Stimulated activated CD8-positive, alpha-beta memory T cell treated with anti-CD3 and anti-CD28 coated beads, Interleukin-15, amount 100 ng/mL, for 1 hour (primary cell): ENCODE data around the gene LIN7A.
"Not testable (repeated sequence)": the region's sequence is repeated elsewhere in the genome, so short reads cannot be mapped to it uniquely, and the experiment has no call there.

Experiments used
- DNase-seq: peaks from one replicate; pipeline ENCODE4 v3.0.0-alpha.2; 2020; ENCODE audit warnings: low read depth

Gene LIN7A

DNA sequence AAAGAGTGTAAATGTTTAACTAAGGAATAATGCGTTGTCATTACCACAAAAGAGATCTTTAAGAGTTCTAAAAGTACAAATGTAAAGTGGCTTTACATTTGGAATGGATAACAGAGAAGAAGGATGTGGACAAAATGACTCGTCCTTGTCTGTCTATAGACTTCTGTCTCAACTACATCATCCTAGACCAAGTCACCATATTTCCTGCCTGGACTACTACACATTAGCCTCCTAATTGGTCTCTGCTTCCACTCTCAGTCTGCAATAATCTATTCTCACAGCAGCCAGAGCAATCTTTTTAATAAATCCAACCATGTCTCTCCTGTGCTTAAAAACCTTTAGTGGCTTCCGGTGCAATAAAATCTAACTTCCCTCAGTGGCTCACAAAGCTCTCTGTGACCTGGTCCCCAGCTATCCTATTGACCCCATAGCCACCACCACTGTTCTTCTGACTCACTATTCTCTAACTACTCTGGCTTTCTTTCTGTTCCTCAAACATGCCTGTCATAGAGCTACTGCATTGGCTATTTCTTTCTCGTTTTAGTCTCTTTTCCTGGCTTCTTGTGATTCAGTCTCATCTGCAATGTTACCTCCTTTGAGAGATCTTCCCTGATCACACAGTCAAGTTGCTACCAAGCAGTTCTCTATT lies 130.0 kb downstream of the LIN7A start:
- no peak for DNase-seq

DNA sequence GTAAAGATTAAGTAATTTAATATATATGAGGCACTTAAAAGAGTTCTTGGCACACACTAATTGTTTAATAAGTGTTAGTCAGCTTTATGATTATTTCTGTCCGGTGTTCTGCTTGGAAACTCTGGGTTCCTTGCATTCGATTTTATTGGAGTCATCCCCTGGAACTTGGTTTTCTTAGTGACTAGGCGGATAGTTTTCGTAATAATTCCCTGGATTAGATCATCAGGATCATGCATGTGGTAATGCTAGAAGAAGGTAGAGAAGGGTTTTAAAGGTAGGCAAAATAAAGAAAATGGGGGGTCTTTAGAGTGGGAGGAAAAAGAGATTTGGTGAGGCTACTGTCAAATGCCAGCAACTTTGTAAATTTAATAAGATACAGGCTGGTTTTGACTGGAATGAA lies 132.6 kb downstream of the LIN7A start:
- no peak for DNase-seq

DNA sequence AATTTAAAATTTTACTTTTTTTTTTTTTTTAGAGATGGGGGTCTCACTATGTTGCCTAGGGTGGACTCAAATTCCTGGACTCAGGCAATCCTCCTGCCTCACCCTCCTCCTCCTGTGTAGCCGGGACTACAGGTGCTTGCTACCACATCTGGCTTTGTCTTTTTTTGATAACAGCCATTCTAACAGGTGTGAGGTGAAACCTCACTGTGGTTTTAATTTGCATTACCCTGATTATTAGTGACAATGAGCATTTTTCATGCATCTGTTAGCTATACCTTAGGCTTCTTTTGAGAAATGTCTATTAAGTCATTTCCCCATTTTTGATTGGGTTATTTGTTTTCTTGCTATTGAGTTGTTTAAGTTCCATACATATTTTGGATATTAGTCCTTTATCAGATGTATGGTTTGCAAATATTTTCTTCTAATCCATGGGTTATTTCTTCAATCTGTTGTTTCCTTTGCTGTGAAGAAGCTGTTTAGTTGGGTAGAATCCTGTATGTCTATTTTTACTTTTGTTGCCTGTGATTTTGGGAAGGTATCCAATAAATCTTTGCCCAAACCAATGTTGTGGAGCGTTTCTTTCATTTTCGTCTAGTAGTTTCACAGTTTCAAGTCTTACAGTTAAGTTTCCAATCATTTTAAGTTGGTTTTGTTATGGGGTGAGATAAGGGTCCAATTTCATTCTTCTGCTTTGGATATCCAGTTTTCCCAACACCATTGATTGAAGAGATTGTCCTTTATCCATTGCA lies 134.9 kb downstream of the LIN7A start:
- no peak for DNase-seq

- no peak for DNase-seq
Observed at GRCh38 chr12:80798281-80798680, 139.5 kb downstream of the LIN7A start.

DNA sequence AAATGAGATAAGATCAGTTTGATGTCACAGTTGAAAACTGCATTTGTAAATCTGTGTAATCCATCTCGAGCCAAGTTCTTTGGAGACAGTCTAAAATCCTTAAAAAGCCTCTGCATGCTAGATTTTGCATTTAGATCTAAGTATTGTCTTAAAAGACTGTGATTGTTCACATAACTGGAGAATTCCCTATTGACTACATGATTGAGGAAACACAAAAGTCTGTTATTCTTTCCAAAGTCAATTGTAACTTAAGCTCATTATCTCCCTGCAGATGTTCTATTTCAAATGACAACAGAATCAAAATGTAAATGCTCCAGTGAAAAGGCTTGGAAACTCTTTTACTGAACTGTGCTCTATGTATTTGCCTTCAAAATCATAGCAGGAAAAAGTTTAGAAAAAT lies 143.2 kb downstream of the LIN7A start:
- no peak for DNase-seq

DNA sequence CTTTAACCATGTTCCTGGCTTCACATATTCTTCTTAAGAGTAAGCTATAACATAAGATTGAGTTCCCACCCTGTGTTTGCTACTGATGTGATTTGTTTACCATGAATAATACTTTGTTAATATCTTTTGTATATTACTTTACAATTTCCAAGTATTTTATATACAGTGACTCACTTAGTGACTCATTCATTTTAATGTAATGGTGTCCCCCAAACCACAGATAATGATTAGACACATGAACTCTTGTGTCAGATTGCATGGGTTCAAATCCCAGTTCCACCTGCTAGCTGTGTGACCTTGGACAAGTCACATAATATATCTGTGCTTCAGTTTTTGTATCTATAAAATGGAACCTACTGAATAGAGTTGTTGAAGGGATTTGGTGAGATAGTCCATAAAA lies 144.9 kb downstream of the LIN7A start:
- DNase-seq, result no peak

DNA sequence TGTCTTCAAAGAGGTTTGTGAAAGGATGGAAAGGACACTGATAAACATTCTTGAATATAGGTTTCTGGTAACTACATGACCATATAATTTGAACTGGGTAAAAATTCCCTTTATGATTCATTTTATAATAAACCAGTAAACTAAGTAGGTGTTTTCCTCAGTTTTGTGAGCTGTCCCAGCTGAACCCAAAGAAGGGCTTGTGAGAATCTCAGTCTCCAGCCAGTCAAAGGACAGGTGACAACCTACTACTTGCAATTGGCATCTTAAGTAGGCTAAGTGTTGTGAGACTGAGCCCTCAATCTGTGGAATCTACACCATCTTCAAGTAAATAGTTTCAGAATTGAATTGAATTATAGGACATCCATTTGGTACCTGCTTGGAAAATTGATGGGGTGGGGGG lies 145.9 kb downstream of the LIN7A start:
- no peak for DNase-seq

DNA sequence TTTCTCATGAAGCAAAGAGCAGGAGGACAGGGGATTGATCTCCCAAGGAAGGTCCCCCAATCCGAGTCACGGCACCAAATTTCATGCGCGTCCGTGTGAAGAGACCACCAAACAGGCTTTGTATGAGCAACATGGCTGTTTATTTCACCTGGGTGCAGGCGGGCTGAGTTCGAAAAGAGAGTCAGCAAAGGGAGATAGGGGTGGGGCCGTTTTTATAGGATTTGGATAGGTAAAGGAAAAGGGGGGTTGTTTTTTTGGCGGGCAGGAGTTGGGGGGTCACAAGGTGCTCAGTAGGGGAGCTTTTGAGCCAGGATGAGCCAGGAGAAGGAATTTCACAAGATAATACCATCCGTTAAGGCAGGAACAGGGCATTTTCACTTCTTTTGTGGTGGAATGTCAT lies 149.3 kb downstream of the LIN7A start:
- DNase-seq, result not testable (repeated sequence)

DNA sequence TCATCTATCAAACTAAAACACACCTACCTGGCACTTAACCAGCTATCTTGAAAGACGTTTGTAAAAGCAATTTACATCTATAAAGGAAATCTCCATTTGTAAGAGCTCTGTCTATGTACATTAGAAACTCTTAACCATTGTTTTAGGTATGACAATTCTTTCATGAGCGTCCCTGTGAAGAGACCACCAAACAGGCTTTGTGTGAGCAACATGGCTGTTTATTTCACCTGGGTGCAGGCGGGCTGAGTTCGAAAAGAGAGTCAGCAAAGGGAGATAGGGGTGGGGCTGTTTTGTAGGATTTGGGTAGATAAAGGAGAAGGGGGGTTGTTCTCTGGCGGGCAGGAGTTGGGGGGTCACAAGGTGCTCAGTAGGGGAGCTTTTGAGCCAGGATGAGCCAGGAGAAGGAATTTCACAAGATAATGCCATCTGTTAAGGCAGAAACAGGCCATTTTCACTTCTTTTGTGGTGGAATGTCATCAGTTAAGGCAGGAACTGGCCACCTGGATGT lies 154.7 kb downstream of the LIN7A start:
- DNase-seq, result not testable (repeated sequence)

- no peak for DNase-seq
Observed at GRCh38 chr12:80781313-80781712, 156.4 kb downstream of the LIN7A start.

GRCh38 chr12:80780746-80781145 lies 157.0 kb downstream of the LIN7A start:
- no peak for DNase-seq

DNA sequence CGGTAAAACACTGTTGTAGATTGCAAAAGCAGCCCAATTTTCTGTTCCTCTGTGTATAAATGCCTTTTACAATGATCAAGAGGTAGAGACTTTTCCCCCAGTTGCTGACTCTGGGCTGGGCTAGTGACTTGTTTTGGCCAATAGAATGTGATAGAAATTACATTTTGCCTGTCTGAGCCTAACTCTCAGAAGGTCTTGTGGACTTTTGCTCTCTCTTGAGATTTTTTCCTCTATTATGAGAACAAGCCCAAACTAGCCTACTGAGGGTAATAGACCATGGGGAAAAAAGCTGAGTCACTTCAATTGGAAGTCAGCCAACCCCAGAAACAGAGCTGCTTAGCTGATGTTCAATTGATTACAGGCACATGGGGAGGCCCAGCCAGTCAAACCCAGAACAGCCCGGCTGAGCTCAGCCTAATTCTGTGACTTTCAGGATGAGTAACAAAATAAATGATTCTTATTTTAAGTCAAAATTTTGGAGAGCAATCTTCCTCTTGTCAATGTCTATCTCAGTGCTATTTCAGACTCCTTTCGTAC lies 159.7 kb downstream of the LIN7A start:
- DNase-seq, result no peak

DNA sequence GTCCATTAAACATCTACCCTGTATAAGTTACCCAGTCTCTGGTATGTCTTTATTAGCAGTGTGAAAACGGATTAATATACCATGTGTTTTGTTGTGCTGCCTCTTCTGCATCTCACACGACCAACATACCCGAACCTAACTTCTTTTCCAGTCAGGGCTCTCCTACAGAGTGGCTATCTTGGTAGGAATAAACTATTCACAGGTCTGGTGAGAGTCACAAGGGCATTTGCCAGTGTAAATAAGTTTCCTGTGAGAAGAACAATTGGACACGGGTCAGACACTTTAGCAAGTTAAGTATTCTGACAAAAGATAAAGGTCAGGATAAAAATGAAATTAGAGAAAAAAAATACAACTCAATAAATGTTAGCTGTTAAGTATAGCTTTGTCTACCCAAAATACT lies 160.1 kb downstream of the LIN7A start:
- no peak for DNase-seq

DNA sequence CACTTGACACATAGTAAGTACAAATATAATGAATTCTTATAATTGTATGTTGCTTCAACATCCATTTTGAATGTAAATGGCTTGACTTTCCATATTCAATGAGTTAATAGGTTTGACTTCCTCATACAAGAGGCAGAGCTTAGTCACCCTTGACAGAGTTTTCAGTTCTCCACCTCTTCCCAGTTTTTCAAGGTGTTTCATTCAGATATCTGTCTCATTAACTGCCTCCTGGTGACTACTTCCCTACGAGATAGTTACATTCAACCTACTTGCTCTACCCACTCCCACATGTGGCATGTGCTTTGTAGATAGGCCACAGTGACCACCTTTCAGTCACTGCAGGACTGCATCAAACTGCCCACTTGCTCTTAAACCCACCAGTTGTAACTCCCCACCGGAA lies 161.0 kb downstream of the LIN7A start:
- DNase-seq, result no peak

DNA sequence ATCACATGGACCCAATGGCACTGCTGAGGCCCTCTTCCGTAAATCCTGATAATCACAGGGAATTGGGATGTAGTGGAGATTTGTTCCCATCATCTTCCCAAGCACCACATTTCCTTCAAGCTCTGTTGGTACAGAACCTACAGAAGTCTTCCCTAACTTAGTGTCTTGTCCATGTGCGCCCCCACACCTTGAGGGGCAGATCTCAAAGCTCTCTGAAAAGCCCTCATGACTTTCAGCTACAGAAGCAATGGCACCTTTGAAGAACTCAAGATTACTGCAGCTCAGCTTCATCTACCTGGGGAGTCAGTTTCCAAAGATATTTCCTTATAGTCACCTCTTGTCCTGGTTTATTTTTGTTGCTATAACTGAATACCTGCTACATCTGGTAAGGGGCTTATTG lies 166.8 kb downstream of the LIN7A start:
- DNase-seq, result no peak

GRCh38 chr12:80769553-80770140 lies 168.1 kb downstream of the LIN7A start:
- no peak for DNase-seq

DNA sequence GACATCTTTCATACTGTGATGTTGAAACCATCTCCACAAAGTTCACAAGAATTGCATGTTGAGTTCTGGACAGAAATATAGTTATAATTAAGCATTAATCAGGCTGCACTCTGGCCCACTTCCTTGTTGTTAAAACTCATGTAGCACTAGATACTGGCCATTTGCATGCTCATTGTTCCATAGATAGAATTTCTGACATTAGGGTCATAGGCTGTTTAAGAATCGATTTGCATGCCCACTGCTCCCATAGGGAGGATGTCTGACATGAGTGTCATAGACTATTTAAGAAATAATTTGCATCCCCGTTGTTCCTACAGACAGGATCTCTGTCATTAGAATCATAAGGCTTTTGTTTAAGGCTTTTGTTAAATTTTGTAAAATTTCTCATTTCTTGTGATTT lies 170.8 kb downstream of the LIN7A start:
- no peak for DNase-seq

DNA sequence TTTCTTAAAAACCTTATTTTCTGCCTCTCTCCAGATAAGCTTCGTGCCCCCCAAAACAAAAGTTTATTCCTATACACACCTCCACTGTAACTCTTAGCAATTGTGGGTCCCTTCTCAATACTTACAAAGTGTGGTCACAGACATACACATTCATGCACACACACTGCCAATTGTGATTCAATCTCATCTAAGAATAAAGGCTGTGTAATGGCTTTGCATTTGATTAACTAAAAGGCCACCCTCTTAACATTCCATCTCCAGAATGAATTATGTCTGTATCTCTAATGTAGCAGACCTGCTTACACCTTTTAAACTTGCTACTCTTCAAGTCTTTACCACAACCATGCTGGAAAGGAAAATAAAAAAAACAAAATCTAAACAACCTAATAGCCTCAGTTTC lies 171.5 kb downstream of the LIN7A start:
- DNase-seq, result no peak

GRCh38 chr12:80763874-80764273 lies 173.9 kb downstream of the LIN7A start:
- no peak for DNase-seq

GRCh38 chr12:80761838-80762237 lies 175.9 kb downstream of the LIN7A start:
- DNase-seq, result no peak

GRCh38 chr12:80756875-80757274 lies 180.9 kb downstream of the LIN7A start:
- no peak for DNase-seq

DNA sequence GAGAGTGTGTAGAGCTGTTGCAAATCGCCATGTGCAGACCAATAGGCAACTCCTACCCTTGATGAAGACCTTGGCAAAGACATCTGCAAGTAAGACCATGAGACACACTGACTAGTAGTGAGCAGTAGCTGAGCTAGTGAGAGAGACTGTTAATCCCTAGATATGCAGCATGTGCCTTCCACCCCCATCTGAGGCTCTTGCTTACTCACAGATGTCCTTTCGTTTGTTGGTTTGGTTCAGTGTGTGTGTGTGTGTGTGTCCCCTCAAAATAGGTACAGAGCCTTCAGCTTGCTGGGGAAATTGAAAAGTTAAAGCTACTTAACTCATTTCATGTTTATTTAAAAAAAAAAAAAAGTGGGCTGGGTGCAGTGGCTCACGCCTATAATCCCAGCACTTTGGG lies 183.5 kb downstream of the LIN7A start:
- no peak for DNase-seq

- no peak for DNase-seq
Observed at GRCh38 chr12:80752464-80752863, 185.3 kb downstream of the LIN7A start.
